ENCODE measurements around the gene ARHGAP32.

DNA sequence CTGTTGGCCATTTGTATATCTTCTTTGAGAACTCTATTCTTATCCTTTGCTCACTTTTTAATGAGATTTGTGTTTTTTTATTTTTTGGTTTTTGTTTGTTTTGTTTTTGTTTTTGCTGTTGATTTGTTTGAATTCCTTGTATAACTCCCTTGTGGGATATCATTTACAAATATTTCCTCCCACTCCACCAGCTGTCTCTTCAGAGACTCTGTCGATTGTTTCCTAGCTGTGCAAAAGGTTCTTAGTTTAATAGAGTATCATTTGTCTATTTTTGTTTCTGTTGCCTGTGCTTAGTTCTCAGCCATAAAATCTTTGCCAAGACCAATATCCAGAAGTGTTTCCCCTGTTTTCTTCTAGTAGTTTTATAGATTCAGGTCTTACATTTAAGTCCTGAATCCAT, 82.4 kb downstream of the ARHGAP32 start:
- TF ChIP-seq, protein P1, sequence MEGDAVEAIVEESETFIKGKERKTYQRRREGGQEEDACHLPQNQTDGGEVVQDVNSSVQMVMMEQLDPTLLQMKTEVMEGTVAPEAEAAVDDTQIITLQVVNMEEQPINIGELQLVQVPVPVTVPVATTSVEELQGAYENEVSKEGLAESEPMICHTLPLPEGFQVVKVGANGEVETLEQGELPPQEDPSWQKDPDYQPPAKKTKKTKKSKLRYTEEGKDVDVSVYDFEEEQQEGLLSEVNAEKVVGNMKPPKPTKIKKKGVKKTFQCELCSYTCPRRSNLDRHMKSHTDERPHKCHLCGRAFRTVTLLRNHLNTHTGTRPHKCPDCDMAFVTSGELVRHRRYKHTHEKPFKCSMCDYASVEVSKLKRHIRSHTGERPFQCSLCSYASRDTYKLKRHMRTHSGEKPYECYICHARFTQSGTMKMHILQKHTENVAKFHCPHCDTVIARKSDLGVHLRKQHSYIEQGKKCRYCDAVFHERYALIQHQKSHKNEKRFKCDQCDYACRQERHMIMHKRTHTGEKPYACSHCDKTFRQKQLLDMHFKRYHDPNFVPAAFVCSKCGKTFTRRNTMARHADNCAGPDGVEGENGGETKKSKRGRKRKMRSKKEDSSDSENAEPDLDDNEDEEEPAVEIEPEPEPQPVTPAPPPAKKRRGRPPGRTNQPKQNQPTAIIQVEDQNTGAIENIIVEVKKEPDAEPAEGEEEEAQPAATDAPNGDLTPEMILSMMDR (IDR thresholded peaks at IDR 0.05), result no peak
- TF ChIP-seq ZFX (IDR thresholded peaks at IDR 0.05; ENCODE audit: borderline replicate concordance), result no peak

Measured in 22Rv1 (cell line).